ENCODE results near the gene FBXL7.

Gene FBXL7

DNA sequence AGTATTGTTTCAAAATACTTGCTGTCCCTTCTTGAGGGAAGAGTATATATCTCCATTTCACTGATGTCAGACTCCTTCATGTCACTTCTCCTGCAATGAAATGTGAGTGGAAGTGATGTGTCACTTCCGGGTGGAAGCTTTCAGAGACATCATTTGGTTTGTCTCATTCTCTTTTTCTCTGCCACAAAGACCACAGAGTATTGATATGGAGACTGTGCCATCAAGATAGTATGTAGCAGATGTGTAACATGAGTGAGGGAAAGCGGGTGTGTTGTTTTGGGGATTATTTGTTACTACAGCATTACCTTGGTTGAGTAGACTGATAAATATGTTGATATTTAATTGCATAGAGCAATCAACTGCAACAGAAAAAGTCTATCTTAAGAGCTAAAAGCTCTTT lies 169.8 kb downstream of the FBXL7 start:
- no peak for DNase-seq (ENCODE audit: low spot score)

GRCh38 chr5:15674716-15675115 lies 174.7 kb downstream of the FBXL7 start:
- DNase-seq (ENCODE audit: low spot score), result no peak

DNA sequence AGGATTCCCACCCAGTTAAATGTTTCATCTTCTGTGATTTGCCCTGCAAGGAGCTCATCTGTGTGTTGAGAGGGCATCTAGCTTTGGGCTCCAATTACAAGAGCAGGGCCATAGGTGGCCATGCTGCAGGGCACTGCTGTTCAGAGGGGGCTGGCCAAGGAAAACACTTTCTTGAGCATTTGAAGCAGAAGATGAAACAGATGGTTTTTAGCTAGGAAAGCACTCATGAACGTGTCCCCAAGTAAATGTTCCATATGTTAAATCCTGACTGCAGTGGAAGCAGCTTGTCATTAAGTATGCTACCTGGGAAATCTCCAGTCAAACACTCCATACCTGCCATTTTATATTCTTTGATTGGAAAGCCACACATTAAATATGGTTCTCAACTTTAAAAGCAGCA lies 176.6 kb downstream of the FBXL7 start:
- no peak for DNase-seq (ENCODE audit: low spot score)

- DNase-seq (ENCODE audit: low spot score), result no peak
Measured at GRCh38 chr5:15679161-15679560, 179.2 kb downstream of the FBXL7 start.

GRCh38 chr5:15680455-15680854 lies 180.5 kb downstream of the FBXL7 start:
- DNase-seq (ENCODE audit: low spot score), result no peak

GRCh38 chr5:15682122-15682521 lies 182.1 kb downstream of the FBXL7 start:
- DNase-seq (ENCODE audit: low spot score), result no peak

DNA sequence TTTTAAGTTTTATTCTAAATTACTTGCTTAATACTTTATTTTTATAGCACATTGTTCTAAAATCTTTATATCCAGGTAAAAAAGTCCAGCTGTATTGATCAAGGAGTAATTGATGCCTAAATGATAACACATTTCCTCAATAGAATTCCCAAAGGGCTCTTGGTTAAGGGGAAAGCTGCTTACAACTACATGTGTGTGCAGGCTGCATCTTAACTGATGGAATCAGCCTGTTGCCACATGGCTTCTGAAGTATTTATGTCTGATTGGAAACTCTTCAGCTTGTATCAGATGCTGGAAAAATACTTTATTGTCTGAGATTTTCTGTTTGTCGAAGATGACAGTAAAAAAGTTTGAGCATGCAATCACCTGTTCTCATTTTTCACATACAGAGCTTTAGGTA lies 182.6 kb downstream of the FBXL7 start:
- DNase-seq (ENCODE audit: low spot score), result no peak

- no peak for DNase-seq (ENCODE audit: low spot score)
Measured at GRCh38 chr5:15683332-15683731, 183.4 kb downstream of the FBXL7 start.

DNA sequence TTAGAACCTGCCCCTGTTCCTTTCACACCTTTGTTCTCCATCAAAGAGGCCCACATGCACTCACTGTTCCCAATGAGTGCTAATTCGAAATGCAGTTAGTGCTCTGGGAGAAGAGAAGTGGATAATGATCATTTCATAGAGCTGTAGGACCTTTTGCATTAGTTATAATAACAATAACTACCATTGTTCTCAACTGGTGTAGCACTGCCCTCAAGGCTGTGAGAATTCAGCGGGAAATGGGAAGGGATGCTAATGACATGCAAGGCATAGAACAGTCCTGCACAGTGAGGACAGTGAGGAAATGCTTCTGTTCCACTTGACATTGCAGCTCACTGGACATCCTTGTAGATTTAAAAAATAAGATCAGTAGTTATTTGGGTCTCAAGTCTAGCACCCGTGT lies 187.4 kb downstream of the FBXL7 start:
- no peak for DNase-seq (ENCODE audit: low spot score)

DNA sequence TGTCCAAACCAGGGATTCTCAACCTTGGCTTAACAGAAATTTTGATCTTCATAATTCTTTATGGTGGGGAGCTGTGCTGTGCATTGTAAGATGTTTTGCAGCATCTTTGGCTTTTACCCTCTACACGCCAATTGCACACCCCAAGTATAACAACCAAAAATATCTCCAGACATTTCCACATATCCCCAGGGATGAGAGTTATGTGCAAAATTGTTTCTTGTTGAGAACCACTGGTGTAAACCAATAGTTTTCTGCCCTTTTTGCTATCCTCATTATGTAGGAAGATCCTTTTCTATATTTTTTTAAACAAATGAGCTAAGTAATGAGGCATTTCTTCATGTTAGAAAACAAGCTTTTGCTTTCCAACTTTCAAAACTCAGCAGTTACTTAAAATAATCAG lies 189.9 kb downstream of the FBXL7 start:
- no peak for DNase-seq (ENCODE audit: low spot score)

- no peak for DNase-seq (ENCODE audit: low spot score)
Measured at GRCh38 chr5:15690611-15691010, 190.6 kb downstream of the FBXL7 start.

DNA sequence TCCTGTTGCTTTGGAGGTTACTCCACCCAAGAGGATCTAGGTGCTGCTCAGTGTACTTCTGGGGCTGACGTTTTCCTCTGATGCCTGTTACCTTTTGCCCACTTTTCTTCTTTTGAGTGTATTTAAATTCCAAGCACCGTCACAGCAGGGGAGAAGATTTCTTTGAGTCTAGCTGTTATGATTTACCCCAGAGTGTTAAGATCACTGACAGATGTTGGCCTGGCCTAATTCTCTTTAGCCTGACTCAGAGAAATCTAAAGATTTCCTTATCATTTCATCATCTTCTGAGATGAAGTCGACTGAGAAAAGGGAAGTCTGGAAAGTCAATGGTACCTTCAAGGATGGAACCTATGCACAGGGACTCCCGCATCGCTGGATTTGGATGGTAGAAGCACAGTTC lies 191.5 kb downstream of the FBXL7 start:
- no peak for DNase-seq (ENCODE audit: low spot score)

DNA sequence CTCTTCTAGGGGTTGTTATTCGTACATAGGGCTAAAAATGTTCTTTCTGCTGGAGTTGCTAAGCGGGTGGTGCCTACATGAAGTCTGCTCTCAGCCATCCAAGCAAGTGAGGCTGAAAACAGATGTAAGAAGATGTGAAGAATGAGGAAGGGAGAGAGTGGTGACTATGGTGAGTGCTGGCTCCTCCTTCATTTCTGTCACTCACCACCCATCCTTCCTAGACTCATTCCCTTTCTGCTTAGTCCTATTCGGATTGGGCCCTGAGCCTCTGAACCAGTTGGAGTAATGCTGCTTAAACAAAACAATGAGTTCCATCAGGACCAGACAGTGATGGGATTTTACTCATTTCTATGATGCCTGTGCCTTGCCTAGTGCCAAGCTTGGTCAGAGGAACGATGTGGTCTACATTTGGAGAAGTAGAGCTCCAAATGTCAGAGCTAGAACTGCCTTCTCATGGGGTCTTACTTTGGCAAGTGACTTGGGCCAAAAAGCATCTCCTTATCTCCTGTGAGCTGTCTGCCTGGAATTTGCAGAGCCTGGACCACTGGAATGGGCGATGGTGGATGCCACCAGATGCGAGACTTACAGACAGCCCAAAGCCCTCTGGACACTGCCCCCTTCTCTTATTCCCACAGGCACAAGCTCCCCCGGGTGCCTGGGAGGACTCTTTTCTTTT lies 192.9 kb downstream of the FBXL7 start:
- DNase-seq (ENCODE audit: low spot score), result no peak

- no peak for DNase-seq (ENCODE audit: low spot score)
Measured at GRCh38 chr5:15693382-15693728, 193.4 kb downstream of the FBXL7 start.

- no peak for DNase-seq (ENCODE audit: low spot score)
Measured at GRCh38 chr5:15693933-15694332, 194.0 kb downstream of the FBXL7 start.

- no peak for DNase-seq (ENCODE audit: low spot score)
Measured at GRCh38 chr5:15694696-15695214, 194.8 kb downstream of the FBXL7 start.

DNA sequence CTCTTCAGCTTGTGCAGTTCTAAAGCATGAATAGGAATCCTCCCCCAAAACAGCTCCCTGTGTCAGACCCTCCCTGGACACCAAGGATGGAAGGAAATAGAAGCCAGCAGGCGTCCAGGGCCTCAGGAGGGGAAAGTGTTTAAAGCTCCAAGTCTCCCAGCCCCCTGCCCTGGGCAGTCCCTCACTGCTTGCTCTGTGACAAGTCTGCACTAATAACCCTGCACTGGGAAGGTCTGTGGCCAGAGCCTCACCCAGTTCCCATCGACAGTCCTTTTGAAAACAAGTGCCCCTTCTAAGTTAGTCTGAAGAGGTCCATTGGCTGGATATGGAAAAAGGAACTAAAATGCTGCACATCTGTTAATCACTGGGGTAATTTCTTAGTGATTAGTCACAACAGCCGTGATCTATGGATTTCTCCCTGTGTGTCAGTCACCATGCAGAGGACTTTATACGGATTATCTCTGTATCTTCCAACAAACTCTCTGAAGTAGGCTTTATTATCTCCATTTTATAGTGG lies 195.3 kb downstream of the FBXL7 start:
- DNase-seq (ENCODE audit: low spot score), result peak; percentile 16

DNA sequence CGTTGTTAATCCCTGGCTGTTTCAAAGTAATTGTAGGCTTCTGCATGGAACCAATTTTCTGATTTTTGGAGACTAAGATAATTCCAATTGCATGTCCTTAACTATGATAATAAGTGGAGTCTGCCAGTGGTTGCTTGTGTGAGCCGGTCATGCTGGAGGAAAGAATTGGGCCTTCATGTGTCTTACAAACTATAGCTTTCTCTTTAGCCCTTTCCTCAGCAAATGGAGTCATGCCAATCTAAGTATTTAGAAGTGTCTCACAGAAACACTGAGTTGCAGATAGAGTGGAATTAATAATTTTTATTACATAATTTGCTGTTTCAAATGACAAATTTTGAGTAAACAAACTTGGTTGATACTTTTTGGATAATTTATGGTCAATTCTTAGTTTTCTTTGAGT lies 200.4 kb downstream of the FBXL7 start:
- no peak for DNase-seq (ENCODE audit: low spot score)

GRCh38 chr5:15702102-15702501 lies 202.1 kb downstream of the FBXL7 start:
- DNase-seq (ENCODE audit: low spot score), result no peak

DNA sequence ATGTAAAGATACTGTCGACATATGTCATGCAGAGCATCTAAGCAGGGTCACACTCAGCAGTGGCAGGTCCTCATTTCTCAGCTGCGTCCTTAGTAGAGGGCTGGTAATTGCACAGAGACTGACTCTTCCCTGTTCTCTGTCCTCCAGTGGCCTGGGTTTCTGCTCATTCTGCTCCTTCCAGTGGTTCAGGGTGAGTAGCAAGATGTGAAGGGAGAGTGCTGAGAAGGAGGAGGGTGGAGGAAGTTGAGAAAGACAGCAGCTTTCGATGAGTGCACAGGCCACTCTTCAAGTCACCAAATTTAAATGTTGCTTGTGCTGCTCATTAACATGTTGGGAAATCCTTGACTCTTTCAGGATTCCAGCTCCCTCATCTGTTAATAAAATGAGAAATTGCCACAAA lies 203.9 kb downstream of the FBXL7 start:
- DNase-seq (ENCODE audit: low spot score), result no peak

DNA sequence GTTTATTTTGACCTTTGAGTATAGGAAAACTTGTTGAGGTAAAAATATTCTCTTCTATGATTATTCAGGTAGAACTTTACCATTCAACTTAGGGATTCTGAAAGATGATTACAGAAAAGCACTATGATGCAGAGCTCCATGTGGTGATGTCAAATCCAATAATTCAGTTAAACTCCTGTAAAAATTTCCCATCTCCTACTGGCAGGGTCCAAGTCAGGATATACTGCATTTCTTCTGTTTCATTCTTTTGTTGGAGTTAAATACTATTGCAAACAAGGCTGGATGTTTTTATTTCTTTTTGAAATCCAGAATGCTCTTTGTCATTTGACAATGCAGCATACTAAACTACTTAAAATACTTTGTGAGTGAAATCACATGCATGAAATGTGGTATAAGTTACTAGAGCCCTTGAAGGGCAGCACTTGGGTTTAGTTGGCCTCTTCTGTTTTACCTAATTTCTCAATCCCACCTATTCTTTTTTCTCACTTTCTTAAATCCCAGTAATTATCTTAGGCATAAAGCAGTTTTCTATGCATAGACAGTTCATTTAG lies 204.5 kb downstream of the FBXL7 start:
- DNase-seq (ENCODE audit: low spot score), result no peak

GRCh38 chr5:15707631-15708030 lies 207.7 kb downstream of the FBXL7 start:
- no peak for DNase-seq (ENCODE audit: low spot score)

GRCh38 chr5:15711892-15712291 lies 211.9 kb downstream of the FBXL7 start:
- DNase-seq (ENCODE audit: low spot score), result no peak

- DNase-seq (ENCODE audit: low spot score), result no peak
Measured at GRCh38 chr5:15715535-15715934, 215.6 kb downstream of the FBXL7 start.
